ENCODE measurements around the gene WDR48.

DNA sequence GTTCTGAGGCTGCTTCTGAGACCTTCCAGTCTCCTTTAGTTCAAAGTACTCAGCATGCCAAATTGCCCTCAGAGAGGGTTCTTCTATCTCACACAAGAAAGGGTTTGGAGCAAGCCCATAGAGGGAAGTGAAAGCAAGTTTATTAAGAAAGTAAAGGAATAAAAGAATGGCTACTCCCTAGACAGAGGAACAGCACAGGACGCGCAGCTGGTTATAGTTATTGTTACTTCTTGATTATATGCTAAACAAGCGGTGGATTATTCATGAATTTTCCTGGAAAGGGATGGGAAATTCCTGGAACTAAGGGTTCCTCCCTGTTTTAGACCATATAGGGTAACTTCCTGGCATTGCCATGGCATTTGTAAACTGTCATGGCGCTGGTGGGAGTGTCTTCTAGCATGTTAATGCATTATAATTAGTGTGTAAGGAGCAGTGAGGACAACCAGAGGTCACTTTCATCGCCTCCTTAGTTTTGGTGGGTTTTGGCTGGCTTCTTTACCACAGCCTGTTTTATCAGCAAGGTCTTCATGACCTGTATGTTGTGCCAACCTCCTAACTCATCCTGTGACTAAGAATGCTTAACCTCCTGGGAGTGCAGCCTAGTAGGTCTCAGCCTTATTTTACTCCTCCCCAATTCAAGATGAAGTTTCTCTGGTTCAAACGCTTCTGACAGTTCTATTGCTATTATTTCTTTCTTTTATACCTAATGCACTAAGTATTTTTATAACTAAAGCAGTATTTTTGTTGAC lies 26.4 kb upstream of the WDR48 start:
- TF ChIP-seq PKNOX1 (IDR thresholded peaks at IDR 0.05), result no peak
- no peak for TF ChIP-seq SP1 (IDR thresholded peaks at IDR 0.05)
- no peak for TF ChIP-seq NFRKB (IDR thresholded peaks at IDR 0.05)
- no peak for TF ChIP-seq FOXM1 (IDR thresholded peaks at IDR 0.05; ENCODE audit: borderline replicate concordance)
- TF ChIP-seq BHLHE40 (IDR thresholded peaks at IDR 0.05; ENCODE audit: borderline replicate concordance), result no peak
